HUDEP-2 (cell line): ENCODE data around the gene MSMO1.
"Not testable (repeated sequence)": the region's sequence is repeated elsewhere in the genome, so short reads cannot be mapped to it uniquely, and the experiment has no call there.

Source experiments
- DNase-seq, 76 experiments: peaks; one replicate each; lab custom pipeline; 2025; ENCODE audit not compliant: unreplicated experiment in 76 of 76; lab: John Stamatoyannopoulos, UW

MSMO1 gene

GRCh38 chr4:165324236-165324917 lies 3.1 kb upstream of the MSMO1 start:
- DNase-seq = no peak

GRCh38 chr4:165324918-165325304 lies 2.6 kb upstream of the MSMO1 start:
- no peak for DNase-seq

GRCh38 chr4:165325732-165326512 lies 1.5 kb upstream of the MSMO1 start:
- peak in 10 of 76 experiments; percentile 1 to 37 (median 6) for DNase-seq

GRCh38 chr4:165326831-165327210 lies 648 bp upstream of the MSMO1 start:
- DNase-seq = peak in 47 of 76 experiments; percentile 1 to 56 (median 22)

GRCh38 chr4:165328101-165328425 lies 594 bp downstream of the MSMO1 start:
- DNase-seq = no peak

- no peak for DNase-seq
These were observed 1.2 kb downstream of the MSMO1 start for GRCh38 chr4:165328708-165329107.

- no peak for DNase-seq
These were observed 2.6 kb downstream of the MSMO1 start for GRCh38 chr4:165330071-165330470.

GRCh38 chr4:165330666-165331065 lies 3.2 kb downstream of the MSMO1 start:
- DNase-seq = no peak

- DNase-seq = no peak
These were observed 3.9 kb downstream of the MSMO1 start for GRCh38 chr4:165331359-165331758.

- DNase-seq = no peak
These were observed 4.4 kb downstream of the MSMO1 start for GRCh38 chr4:165331823-165332222.

- no peak for DNase-seq
These were observed 5.0 kb downstream of the MSMO1 start for GRCh38 chr4:165332502-165332901.

- DNase-seq = no peak
These were observed 7.8 kb downstream of the MSMO1 start for GRCh38 chr4:165335163-165335703.

- no peak for DNase-seq
These were observed 9.3 kb downstream of the MSMO1 start for GRCh38 chr4:165336743-165337142.

GRCh38 chr4:165342340-165342739 lies 14.9 kb downstream of the MSMO1 start:
- not testable (repeated sequence) for DNase-seq

GRCh38 chr4:165343353-165344191 lies 16.1 kb downstream of the MSMO1 start:
- DNase-seq = peak in 11 of 76 experiments; percentile 1 to 20 (median 9)

- DNase-seq = no peak
These were observed 18.4 kb downstream of the MSMO1 start for GRCh38 chr4:165345666-165346417.

- peak in 1 of 76 experiments; percentile 8 for DNase-seq
These were observed 20.4 kb downstream of the MSMO1 start for GRCh38 chr4:165347647-165348569.

- no peak for DNase-seq
These were observed 24.1 kb downstream of the MSMO1 start for GRCh38 chr4:165351359-165352130.

GRCh38 chr4:165355900-165356300 lies 28.4 kb downstream of the MSMO1 start:
- peak in 6 of 76 experiments; percentile 1 to 23 (median 7) for DNase-seq
